Pons (tissue), 1 donor: ENCODE results near the gene CCDC74A.
"Not testable (repeated sequence)": the region's sequence is repeated elsewhere in the genome, so short reads cannot be mapped to it uniquely, and the experiment has no call there.

ENCODE experiments used
- DNase-seq: peaks from one replicate; pipeline ENCODE4 v3.0.0-alpha.2; 2016; ENCODE audit warnings: low spot score

Gene CCDC74A

GRCh38 chr2:131557558-131558321 lies 30.1 kb downstream of the CCDC74A start:
- DNase-seq: no peak

DNA sequence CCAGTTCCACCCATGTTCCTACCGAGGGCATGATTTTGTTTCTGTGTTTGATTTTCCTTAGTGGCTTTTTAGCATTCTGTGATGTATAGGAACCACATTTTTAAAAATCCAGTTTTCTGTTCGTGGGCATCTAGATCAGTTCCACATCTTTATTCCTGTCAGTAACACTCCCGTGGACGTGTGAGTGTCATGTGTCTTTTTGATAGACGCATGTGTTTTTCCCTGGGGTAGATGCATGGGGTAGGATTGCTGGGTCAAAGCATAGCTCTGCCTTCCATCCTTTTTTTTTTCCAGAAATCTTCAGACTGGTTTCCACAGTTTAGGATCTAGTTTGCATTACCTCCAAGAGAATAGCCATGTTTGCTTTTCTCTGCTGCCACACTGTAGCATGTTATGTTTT lies 38.7 kb downstream of the CCDC74A start:
- no peak for DNase-seq

DNA sequence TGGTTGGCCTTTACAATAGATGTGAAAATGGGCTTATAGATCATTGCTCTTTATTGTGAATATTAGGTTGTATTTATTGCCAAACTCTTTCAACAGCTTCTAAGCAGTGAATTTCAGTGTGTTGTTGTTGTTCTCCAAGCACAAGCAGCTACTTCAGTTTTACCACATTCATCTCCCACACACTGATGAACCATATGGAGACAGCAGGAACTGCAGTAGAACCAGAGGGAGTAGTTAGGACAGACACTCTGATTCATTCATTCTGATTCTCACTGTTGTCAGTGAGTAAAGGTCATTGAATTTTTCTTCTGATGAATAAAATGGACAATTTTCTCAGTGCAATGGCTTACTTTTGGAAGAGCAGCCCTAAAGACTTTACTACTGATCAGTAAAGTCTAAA lies 40.2 kb downstream of the CCDC74A start:
- peak; percentile 39 for DNase-seq

DNA sequence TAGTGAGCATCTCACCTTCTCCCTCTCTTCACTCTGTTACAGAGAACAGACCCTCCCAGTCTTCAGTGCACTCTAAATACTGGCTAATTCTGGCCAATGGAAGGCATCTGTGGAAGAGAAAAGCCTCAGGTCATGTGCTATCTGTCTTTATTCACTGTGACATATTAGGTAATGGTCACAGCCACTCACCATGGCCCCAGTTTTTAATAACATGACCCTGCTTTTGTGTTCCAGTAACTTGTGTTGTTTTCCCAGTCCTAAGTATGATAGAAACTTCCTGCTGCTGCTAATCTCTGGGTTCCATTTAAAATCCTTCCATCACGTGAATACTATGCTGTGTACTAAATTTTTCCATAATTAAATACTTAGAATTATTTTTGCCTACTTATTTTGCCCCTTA lies 40.7 kb downstream of the CCDC74A start:
- DNase-seq: not testable (repeated sequence)

DNA sequence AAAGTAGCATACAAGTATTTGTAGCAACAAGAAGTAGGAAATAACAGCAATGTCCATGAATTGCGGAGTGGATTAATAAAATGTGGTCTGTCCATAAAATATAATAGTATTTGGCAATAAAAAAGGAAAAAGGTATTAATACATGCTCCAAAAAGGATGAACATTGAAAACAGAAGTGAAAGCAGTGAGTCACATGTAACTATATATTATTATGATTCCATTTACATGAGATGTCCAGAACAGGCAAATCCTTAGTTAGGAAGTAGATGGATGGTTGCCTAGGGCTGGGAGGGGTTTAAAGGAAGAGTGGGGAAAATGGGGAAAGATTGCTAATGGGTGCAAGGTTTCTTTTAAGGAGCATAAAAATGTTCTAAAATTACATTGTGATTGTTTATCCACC lies 44.5 kb downstream of the CCDC74A start:
- no peak for DNase-seq

DNA sequence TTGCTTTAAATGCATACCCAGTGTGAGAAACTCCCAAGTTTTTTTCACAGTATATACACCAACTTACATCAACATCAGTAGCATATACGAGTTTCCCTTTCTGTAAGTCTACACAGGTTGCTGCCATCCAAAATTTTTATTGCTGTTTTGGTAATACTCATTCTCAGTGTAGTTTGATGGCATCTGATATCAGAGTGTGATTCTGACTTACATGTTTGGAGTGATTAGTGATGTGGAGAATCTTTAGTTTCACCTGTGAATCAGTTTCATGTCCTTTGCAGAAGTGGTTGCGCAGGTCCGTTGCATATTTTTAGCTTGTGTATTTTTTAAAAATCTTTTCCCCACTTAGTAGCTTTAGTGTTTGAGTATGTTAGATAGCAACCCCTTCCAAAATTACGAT lies 50.1 kb downstream of the CCDC74A start:
- DNase-seq: no peak

- DNase-seq: no peak
Measured at GRCh38 chr2:131580187-131580586, 52.5 kb downstream of the CCDC74A start.
